Choroid plexus epithelial cell (primary cell): ENCODE results near the gene DUSP12.
A peak's percentile ranks its signal among the peaks of the same experiment; 100 is the strongest.
"Not testable (repeated sequence)": the region's sequence is repeated elsewhere in the genome, so short reads cannot be mapped to it uniquely, and the experiment has no call there.

ENCODE experiments used
- DNase-seq: peaks from one replicate; pipeline ENCODE4 v3.0.0-alpha.2; 2010; ENCODE audit warnings: low read depth
- H3K4me3 ChIP-seq: 2 replicates; pipeline ENCODE4 v1.5.1; 2011; ENCODE audit warnings: low read depth, mild to moderate bottlenecking, control low read depth, low read length, moderate library complexity
- CTCF ChIP-seq: conservative IDR thresholded peaks from 2 replicates; pipeline ENCODE4 v1.5.1; 2011; ENCODE audit warnings: low read depth, mild to moderate bottlenecking, control low read depth, inconsistent platforms, low read length, moderate library complexity

The DUSP12 gene

GRCh38 chr1:161743231-161743630, 6.4 kb upstream of the DUSP12 start:
- no peak overlapping the region for H3K4me3 ChIP-seq
- TF ChIP-seq CTCF = no peak
- DNase-seq = no peak

GRCh38 chr1:161747801-161748200, 1.8 kb upstream of the DUSP12 start:
- no peak for DNase-seq
- TF ChIP-seq CTCF = no peak
- no peak overlapping the region for H3K4me3 ChIP-seq

DNA sequence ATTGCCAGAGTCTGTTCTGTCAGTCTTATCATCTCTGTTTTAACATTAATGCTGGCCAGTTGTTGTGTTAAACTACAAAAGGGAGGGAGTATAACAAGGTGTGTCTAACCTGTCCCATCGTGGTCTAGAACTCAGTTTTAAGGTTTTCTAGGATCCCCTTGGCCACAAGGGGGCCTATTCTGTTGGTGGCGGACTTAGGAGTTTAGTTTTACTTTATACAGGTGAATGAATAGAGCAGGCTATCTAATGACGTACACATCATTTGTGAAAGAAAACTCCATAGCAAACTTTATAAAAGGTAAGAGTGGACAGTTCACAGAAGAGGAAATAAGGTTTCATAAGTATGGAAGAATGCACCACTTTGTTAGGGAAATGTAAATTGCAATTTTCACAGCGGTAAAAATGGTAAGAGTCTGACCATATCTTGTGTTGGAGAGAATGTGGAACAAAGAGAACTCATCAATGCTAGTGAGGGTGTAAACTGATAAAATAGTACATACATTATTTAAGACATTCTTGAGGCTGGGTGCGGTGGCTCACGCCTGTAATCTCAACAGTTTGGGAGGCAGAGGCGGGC, 14.0 kb downstream of the DUSP12 start:
- DNase-seq = peak; percentile 47
- peak; percentile 71 for TF ChIP-seq CTCF
- H3K4me3 ChIP-seq = no peak overlapping the region

DNA sequence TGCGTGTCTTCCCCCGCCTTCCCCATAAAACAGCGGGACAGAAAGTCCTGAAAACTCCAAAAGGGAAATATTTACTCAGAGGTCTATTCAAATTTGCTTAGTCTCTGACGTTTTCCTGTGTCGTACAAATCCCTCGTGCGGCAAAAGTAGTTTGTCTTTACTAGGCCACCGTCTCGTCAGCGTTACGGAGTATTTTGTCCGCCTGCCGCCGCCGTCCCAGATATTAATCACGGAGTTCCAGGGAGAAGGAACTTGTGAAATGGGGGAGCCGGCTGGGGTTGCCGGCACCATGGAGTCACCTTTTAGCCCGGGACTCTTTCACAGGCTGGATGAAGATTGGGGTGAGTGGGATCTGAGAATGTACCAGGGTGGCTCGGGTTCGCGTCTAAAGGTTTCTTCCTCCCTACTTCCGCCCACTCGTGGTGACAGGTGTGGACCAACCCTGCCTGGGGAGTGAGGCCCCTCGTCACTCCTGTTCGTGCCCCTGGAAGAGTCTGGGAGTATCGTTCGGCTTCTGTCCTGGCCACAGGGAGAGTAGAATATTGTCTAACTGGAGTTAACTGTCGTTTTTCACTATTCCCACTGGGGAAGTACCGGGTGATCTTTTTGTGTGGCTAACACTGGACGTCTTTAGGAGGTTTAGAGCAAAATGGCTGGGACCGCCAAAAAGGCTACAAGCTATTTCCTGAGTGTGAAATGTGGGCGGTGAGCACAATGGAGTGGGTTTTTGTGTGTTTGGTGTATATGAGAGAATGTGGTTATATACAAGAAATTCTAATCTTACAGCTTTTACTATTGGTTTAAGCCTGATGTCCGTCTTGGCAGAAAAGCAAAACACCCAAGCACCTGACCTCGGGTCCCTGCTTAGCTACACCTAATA, 16.8 kb downstream of the DUSP12 start, which contains the start of gene ATF6:
Gene ATF6, plus strand, starts transcription at position 219 of the 880 bp plus-strand sequence. Its CDS starts 41 bp downstream, at position 260.
- H3K4me3 ChIP-seq = peak within 1 kb of the TSS; percentile 88
- TF ChIP-seq CTCF = peak; percentile 18
- DNase-seq = peak; percentile 97

DNA sequence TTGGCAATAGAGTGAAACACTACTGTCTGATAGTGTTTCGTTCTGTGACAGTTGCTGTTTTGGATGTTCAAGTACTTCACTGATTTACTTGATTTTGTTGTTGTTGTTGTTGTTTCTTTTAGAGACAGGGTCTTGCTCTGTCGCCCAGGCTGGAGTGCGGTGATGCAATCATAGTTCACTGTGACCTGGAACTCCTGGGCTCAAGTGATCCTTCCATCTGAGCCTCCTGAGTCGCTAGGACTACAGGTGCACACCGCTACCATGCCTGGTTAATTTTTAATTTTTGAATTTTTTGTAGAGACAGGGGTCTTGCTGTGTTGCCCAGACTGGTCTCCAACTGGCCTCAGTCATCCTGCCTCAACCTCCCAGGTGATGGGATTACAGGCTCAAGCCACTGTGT, 18.9 kb downstream of the DUSP12 start:
- no peak for DNase-seq
- no peak for TF ChIP-seq CTCF

GRCh38 chr1:161768986-161769672, 19.5 kb downstream of the DUSP12 start:
- peak; percentile 13 for DNase-seq
- TF ChIP-seq CTCF = no peak
- no peak overlapping the region for H3K4me3 ChIP-seq

More for the DNA sequence above, 18.9 kb downstream of the DUSP12 start:
- no peak overlapping the region for H3K4me3 ChIP-seq

GRCh38 chr1:161769673-161770045, 20.1 kb downstream of the DUSP12 start:
- not testable (repeated sequence) for H3K4me3 ChIP-seq, DNase-seq
